HCT116 (cell line): ENCODE measurements around the gene ACCSL. TPM values are rescaled to one million over a fixed set of nuclear protein-coding genes. Genes with fewer than 3 reads are reported as not detected.

Source experiments
- ATAC-seq: fragments of 200-7000 bp; cut with Tn5 transposase; 2 replicates; pipeline ENCODE4 v1.9.1; 2020; ENCODE audit warnings: mild to moderate bottlenecking, moderate library complexity
- BruUV-seq: library from RNA; stranded (reverse); fragments of 400-500 nt; replicated peaks from 2 replicates; lab custom pipeline; 2021; lab: Mats Ljungman, UMichigan
- CTCF ChIA-PET: fragments of 300-600 bp; sonication (Branson Sonifier 250); formaldehyde crosslinking; loops from one replicate; lab custom pipeline; 2021; ENCODE audit warnings: antibody characterized with exemption; lab: Charles Lee
- POLR2A ChIA-PET: fragments of 300-600, 350-600 bp; sonication (Branson Sonifier 250); formaldehyde crosslinking; loops from one replicate; lab custom pipeline; 2021; ENCODE audit warnings: antibody characterized with exemption; lab: Charles Lee
- RAD21 ChIA-PET, 2 experiments: fragments of 300-600 bp; sonication (Branson Sonifier 250); formaldehyde crosslinking; loops; one replicate each; lab custom pipeline; 2023; ENCODE audit warnings: low total read pairs in 2 of 2; ENCODE audit not compliant: uncharacterized antibody in 2 of 2, unreplicated experiment in 2 of 2, low non-redundant PET in 1 of 2; lab: Charles Lee
- DNase-seq: peaks from one replicate; pipeline ENCODE4 v3.0.0-alpha.2; 2010; ENCODE audit warnings: low read depth, low spot score
- H2AFZ ChIP-seq: fragments of 200-600 bp; shearing (Covaris generic), sonication (generic); 2 replicates; pipeline ENCODE4 v1.6.1; 2017; ENCODE audit warnings: low read depth, mixed run types, mixed read lengths, antibody characterized with exemption, low read length; ENCODE audit not compliant: poor library complexity, severe bottlenecking
- H3K27ac ChIP-seq: 2 replicates; pipeline ENCODE4 v1.5.1; 2012; ENCODE audit warnings: low read depth, low read length
- H3K27me3 ChIP-seq: fragments of 200-600 bp; sonication (generic); 2 replicates; pipeline ENCODE4 v1.6.1; 2016; ENCODE audit warnings: mixed run types, low read length, mixed read lengths; ENCODE audit not compliant: insufficient read depth
- H3K36me3 ChIP-seq, 2 experiments: fragments of 200-500 bp in 1 of 2; fragments of 200-600 bp in 1 of 2; sonication (Bioruptor generic) in 1 of 2; sonication (generic) in 1 of 2; 2 replicates each; pipeline versions ENCODE4 v1.5.1 to v1.6.1; 2014 to 2016; ENCODE audit warnings: low read length in 2 of 2, inconsistent platforms in 1 of 2, mixed read lengths in 1 of 2, mixed run types in 1 of 2; ENCODE audit not compliant: insufficient read depth in 2 of 2, control insufficient read depth in 1 of 2
- H3K4me1 ChIP-seq, 2 experiments: fragments of 200-600 bp in 1 of 2; sonication (generic) in 1 of 2; 2 replicates each; pipeline versions ENCODE4 v1.5.1 to v1.6.1; 2012 to 2017; ENCODE audit warnings: low read length in 2 of 2, inconsistent platforms in 1 of 2, mild to moderate bottlenecking in 1 of 2, mixed read lengths in 1 of 2, mixed run types in 1 of 2, moderate library complexity in 1 of 2; ENCODE audit not compliant: insufficient read depth in 2 of 2, control insufficient read depth in 1 of 2
- H3K4me2 ChIP-seq: fragments of 200-600 bp; sonication (generic); 2 replicates; pipeline ENCODE4 v1.6.1; 2017; ENCODE audit warnings: mixed run types, low read length, mixed read lengths
- H3K4me3 ChIP-seq, 2 experiments: fragments of 200-600 bp in 1 of 2; sonication (generic) in 1 of 2; replicated peaks in 1 of 2; 2 replicates each; pipeline ENCODE4 v1.5.1; 2011 to 2016; ENCODE audit warnings: low read length in 2 of 2, control low read depth in 1 of 2, low read depth in 1 of 2, mild to moderate bottlenecking in 1 of 2, mixed read lengths in 1 of 2, mixed run types in 1 of 2
- H3K79me2 ChIP-seq: fragments of 200-600 bp; sonication (generic); 2 replicates; pipeline ENCODE4 v1.6.1; 2017; ENCODE audit warnings: mild to moderate bottlenecking, mixed run types, low read length, moderate library complexity, mixed read lengths; ENCODE audit not compliant: insufficient read depth
- H3K9ac ChIP-seq: fragments of 200-600 bp; sonication (generic); 2 replicates; pipeline ENCODE4 v1.6.1; 2016; ENCODE audit warnings: low read length, mixed read lengths
- H3K9me2 ChIP-seq: fragments of 200-600 bp; sonication (generic), shearing (Covaris generic); 2 replicates; pipeline ENCODE4 v1.6.1; 2017; ENCODE audit warnings: mixed run types, mild to moderate bottlenecking, moderate library complexity; ENCODE audit not compliant: insufficient read depth
- H3K9me3 ChIP-seq, 2 experiments: fragments of 200-500 bp in 1 of 2; fragments of 200-600 bp in 1 of 2; sonication (Bioruptor generic) in 1 of 2; sonication (generic) in 1 of 2; 2 replicates each; pipeline ENCODE4 v1.6.1; 2014 to 2017; ENCODE audit warnings: low read length in 2 of 2, mixed read lengths in 2 of 2, inconsistent platforms in 1 of 2, low read depth in 1 of 2, mild to moderate bottlenecking in 1 of 2, mixed run types in 1 of 2, moderate library complexity in 1 of 2; ENCODE audit not compliant: control insufficient read depth in 1 of 2, insufficient read depth in 1 of 2
- H4K20me1 ChIP-seq: fragments of 200-600 bp; sonication (generic), shearing (Covaris generic); 2 replicates; pipeline ENCODE4 v1.6.1; 2017; ENCODE audit warnings: mixed run types, mild to moderate bottlenecking, moderate library complexity; ENCODE audit not compliant: insufficient read depth
- CEBPB ChIP-seq: IDR thresholded peaks from 2 replicates; pipeline ENCODE4 v1.6.1; 2012; ENCODE audit warnings: low read depth
- ELF1 ChIP-seq: IDR thresholded peaks from 2 replicates; pipeline ENCODE4 v1.6.1; 2012; ENCODE audit warnings: low read depth, borderline replicate concordance
- FOSL1 ChIP-seq: IDR thresholded peaks from 2 replicates; pipeline ENCODE4 v1.6.1; 2012; ENCODE audit warnings: low read depth
- POLR2A ChIP-seq: IDR thresholded peaks from 2 replicates; pipeline ENCODE4 v1.7.0; 2011; ENCODE audit warnings: borderline replicate concordance; ENCODE audit not compliant: insufficient read depth, insufficient read length; ENCODE audit errors: extremely low read depth
- POLR2AphosphoS5 ChIP-seq: IDR thresholded peaks from 2 replicates; pipeline ENCODE4 v1.6.1; 2011; ENCODE audit warnings: mild to moderate bottlenecking, low read depth, low read length, moderate library complexity
- YY1 ChIP-seq: IDR thresholded peaks from 2 replicates; pipeline ENCODE4 v1.6.1; 2011; ENCODE audit warnings: low read length, low read depth, moderate library complexity, mild to moderate bottlenecking; ENCODE audit not compliant: insufficient replicate concordance; ENCODE audit errors: extremely low read depth
- ZNF274 ChIP-seq: fragments of 200-500 bp; sonication (Bioruptor generic); IDR thresholded peaks from 2 replicates; pipeline ENCODE4 v1.6.1; 2014; ENCODE audit warnings: mild to moderate bottlenecking, low read depth, low read length, inconsistent platforms
- intact Hi-C: fragments of 100-400 bp; cut with micrococcal nuclease; formaldehyde crosslinking; loops from 2 replicates; pipeline ENCODE4 v1.10.0; 2022
- total RNA-seq: library from RNA; stranded (reverse); gene quantifications from one replicate; pipeline ENCODE4 v1.2.1, GENCODE V29; 2021; ENCODE audit not compliant: unreplicated experiment
- TF ChIP-seq, protein P1 (sequence below): IDR thresholded peaks from 2 replicates; pipeline ENCODE4 v1.6.1; 2012

The ACCSL gene
- total RNA-seq, 1 experiment from 2014 or later, result not detected

DNA sequence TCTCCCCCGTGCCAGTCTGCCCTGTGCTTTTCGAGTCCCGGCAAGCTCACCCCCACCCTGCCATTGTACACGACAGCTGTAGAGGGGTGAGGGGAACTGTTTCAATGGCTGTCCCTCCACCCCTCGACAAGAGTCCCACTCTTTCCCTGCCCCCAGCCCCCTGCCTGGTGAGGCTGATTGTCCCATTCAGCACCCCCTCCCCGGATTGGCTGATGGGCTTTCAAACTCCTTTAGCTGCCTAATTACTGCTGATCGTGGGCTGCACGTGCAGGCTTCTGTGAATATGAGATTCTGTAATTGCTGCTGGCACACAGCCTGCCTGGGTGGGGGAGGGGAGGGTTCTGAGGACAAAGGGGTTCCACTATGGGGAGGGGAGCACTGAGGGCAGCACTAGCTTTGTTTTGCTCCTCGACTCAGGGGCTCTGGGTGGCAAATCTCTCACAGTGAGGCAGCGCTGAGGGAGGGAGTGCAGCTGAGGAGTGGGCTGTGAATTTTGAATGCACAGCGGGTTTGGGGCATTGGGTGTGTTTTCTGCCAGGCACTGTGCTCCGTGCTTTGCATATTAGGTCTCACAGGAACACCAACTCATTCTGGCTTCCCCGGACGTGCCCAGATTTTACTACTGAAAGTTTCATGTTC is 42.6 kb upstream of the ACCSL start:
- Histone ChIP-seq H3K9ac (no peak overlapping the region), H2AFZ (no peak overlapping the region), H4K20me1 (no peaks in the 10 kb centered on the region), H3K27me3 (no peaks in the 10 kb centered on the region; the same call in 1 of the 2 replicates), H3K4me1 (no peaks in the 10 kb centered on the region), H3K4me3 (no peak overlapping the region), H3K36me3 (no peaks in the 10 kb centered on the region)
- no peak for DNase-seq
- CTCF ChIA-PET, result no interaction called here
- TF ChIP-seq POLR2AphosphoS5, result no peak
- TF ChIP-seq CEBPB, result no peak
- TF ChIP-seq, protein P1, sequence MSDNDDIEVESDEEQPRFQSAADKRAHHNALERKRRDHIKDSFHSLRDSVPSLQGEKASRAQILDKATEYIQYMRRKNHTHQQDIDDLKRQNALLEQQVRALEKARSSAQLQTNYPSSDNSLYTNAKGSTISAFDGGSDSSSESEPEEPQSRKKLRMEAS, result no peak
- TF ChIP-seq ELF1, result no peak
- TF ChIP-seq POLR2A, result no peak
- TF ChIP-seq, all 23 proteins: peak for 0
- Histone ChIP-seq H3K9me3 (no peaks in the 10 kb centered on the region), H3K9me2 (no peaks in the 10 kb centered on the region), H3K27ac (no peak overlapping the region), H3K79me2 (no peaks in the 10 kb centered on the region), H3K4me2 (no peak overlapping the region)
- no peak for ATAC-seq
- ChIA-PET POLR2A (interaction anchor here (0.6 kb wide), 1 partner anchor 1238 kb away, joined by 4 read pairs; no protein-coding TSS in a partner anchor), RAD21 (no interaction called here)
- no TSS peak for BruUV-seq
- intact Hi-C loops, result no loop called here

DNA sequence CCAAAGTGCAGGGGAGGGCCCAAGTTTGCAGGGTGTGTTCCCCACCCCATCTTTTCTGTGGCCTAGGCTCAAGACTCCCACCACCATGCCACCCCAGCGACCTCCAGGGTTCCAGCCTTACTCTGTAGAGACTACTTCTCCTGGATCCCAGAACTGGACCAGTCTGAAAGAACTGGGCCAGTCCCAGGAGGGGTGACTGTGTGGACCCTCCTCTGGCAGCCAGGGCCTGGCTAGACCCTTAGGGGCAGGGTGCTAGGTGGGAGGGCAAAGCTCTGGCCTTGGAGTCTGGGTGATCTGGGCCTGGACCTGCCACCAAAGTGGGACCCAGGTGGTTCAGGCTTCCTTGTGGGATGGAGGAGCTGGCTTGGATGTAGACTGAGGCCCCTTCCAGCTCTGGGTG is 41.8 kb upstream of the ACCSL start:
- intact Hi-C loops, result no loop called here
- CTCF ChIA-PET, result no interaction called here
- no peaks in the 10 kb centered on the region for H3K79me2 ChIP-seq

More for the DNA sequence above, 41.8 kb upstream of the ACCSL start:
- DNase-seq, result no peak
- no peak overlapping the region for H3K4me3 ChIP-seq
- peaks cover 7% of the 10 kb centered on the region; the same call in 1 of the 2 replicates for H3K27me3 ChIP-seq
- no peak overlapping the region for H2AFZ ChIP-seq
- TF ChIP-seq FOSL1, result no peak
- TF ChIP-seq ZNF274, result no peak
- TF ChIP-seq YY1, result no peak
- TF ChIP-seq, protein P1, result no peak
- POLR2A ChIA-PET, result interaction anchor here (0.6 kb wide), 1 partner anchor 1237 kb away, joined by 4 read pairs; no protein-coding TSS in a partner anchor
- H3K4me1 ChIP-seq, result no peaks in the 10 kb centered on the region
- H4K20me1 ChIP-seq, result no peaks in the 10 kb centered on the region
- H3K9ac ChIP-seq, result no peak overlapping the region
- no peak for ATAC-seq
- no peaks in the 10 kb centered on the region for H3K9me2 ChIP-seq
- H3K4me2 ChIP-seq, result no peak overlapping the region
- BruUV-seq, result no TSS peak
- RAD21 ChIA-PET, result no interaction called here
- H3K9me3 ChIP-seq, result no peaks in the 10 kb centered on the region
- no peaks in the 10 kb centered on the region for H3K36me3 ChIP-seq
- no peak overlapping the region for H3K27ac ChIP-seq
